Keratinocyte (primary cell): ENCODE data around the gene NKRF. TPM values are rescaled to one million over a fixed set of nuclear protein-coding genes. Genes with fewer than 3 reads are reported as not detected.

Experiments
- DNase-seq: peaks from one replicate; pipeline ENCODE4 v3.0.0-alpha.2; 2011; ENCODE audit warnings: low read depth, missing footprints, low spot score
- FAIRE-seq: peaks from 2 replicates; lab custom pipeline; 2011; peaks lifted over from hg19 to GRCh38; lab: Jason Lieb, UNC
- H2AFZ ChIP-seq: 2 replicates; pipeline ENCODE4 v1.6.0; 2012; ENCODE audit warnings: low read length, control low read depth, inconsistent platforms; ENCODE audit not compliant: control insufficient read depth
- H3K27ac ChIP-seq: 2 replicates; pipeline ENCODE4 v1.5.1; 2011; ENCODE audit warnings: low read length; ENCODE audit not compliant: control insufficient read depth, insufficient read depth
- H3K27me3 ChIP-seq: 3 replicates; pipeline ENCODE4 v1.6.0; 2011; ENCODE audit warnings: low read length; ENCODE audit not compliant: control insufficient read depth, insufficient read depth; ENCODE audit errors: extremely low read depth
- H3K36me3 ChIP-seq, 2 experiments: 2 replicates in 1 of 2; 3 replicates in 1 of 2; pipeline ENCODE4 v1.5.1; 2011; ENCODE audit warnings: low read length in 2 of 2, mild to moderate bottlenecking in 1 of 2; ENCODE audit not compliant: control insufficient read depth in 2 of 2, insufficient read depth in 2 of 2; ENCODE audit errors: extremely low read depth in 1 of 2
- H3K4me1 ChIP-seq: 3 replicates; pipeline ENCODE4 v1.5.1; 2011; ENCODE audit warnings: low read length; ENCODE audit not compliant: control insufficient read depth, insufficient read depth; ENCODE audit errors: extremely low read depth
- H3K4me2 ChIP-seq: 3 replicates; pipeline ENCODE4 v1.6.0; 2011; ENCODE audit warnings: low read depth, low read length; ENCODE audit not compliant: control insufficient read depth, insufficient read depth; ENCODE audit errors: extremely low read depth
- H3K4me3 ChIP-seq, 3 experiments: fragments of 200-600 bp in 1 of 3; sonication (generic) in 1 of 3; 2 replicates in 2 of 3; 3 replicates in 1 of 3; pipeline ENCODE4 v1.5.1; 2011 to 2016; ENCODE audit warnings: low read length in 3 of 3, mild to moderate bottlenecking in 3 of 3, control low read depth in 2 of 3, inconsistent platforms in 1 of 3, low read depth in 1 of 3, mixed read lengths in 1 of 3, mixed run types in 1 of 3, moderate library complexity in 1 of 3; ENCODE audit not compliant: control insufficient read depth in 2 of 3, insufficient read depth in 2 of 3; ENCODE audit errors: extremely low read depth in 1 of 3
- H3K79me2 ChIP-seq: 2 replicates; pipeline ENCODE4 v1.6.0; 2012; ENCODE audit warnings: low read length; ENCODE audit not compliant: control insufficient read depth, insufficient read depth
- H3K9ac ChIP-seq: 3 replicates; pipeline ENCODE4 v1.6.0; 2011; ENCODE audit warnings: low read length; ENCODE audit not compliant: control insufficient read depth, insufficient read depth; ENCODE audit errors: extremely low read depth
- H3K9me1 ChIP-seq: 3 replicates; pipeline ENCODE4 v1.6.0; 2011; ENCODE audit warnings: low read length; ENCODE audit not compliant: control insufficient read depth, insufficient read depth; ENCODE audit errors: extremely low read depth
- H3K9me3 ChIP-seq: 2 replicates; pipeline ENCODE4 v1.5.1; 2012; ENCODE audit warnings: low read depth, low read length; ENCODE audit not compliant: control insufficient read depth
- H4K20me1 ChIP-seq: 3 replicates; pipeline ENCODE4 v1.6.0; 2011; ENCODE audit warnings: low read length; ENCODE audit not compliant: control insufficient read depth, insufficient read depth; ENCODE audit errors: extremely low read depth
- CTCF ChIP-seq, 3 experiments: IDR thresholded peaks in 1 of 3; conservative IDR thresholded peaks in 1 of 3; optimal IDR thresholded peaks in 1 of 3; 2 replicates in 2 of 3; 3 replicates in 1 of 3; pipeline versions ENCODE3 to v1.5.1; 2011; ENCODE audit warnings: low read length in 3 of 3, mild to moderate bottlenecking in 3 of 3, moderate library complexity in 2 of 3, control low read depth in 1 of 3, inconsistent platforms in 1 of 3; ENCODE audit not compliant: insufficient read depth in 2 of 3; ENCODE audit errors: extremely low read depth in 1 of 3
- EZH2 ChIP-seq: IDR thresholded peaks from one replicate; pipeline ENCODE4 v1.6.1; 2012; ENCODE audit warnings: inconsistent platforms, mild to moderate bottlenecking, low read length, moderate library complexity
- dilution Hi-C: fragments of 300-500 bp; cut with MboI; formaldehyde crosslinking; loops from one replicate; pipeline ENCODE4 v1.7.0; 2020; ENCODE audit warnings: low sequenced_read_pairs; ENCODE audit not compliant: extremely low pct_ligation_motif_present
- polyA plus RNA-seq, 5 experiments: library from polyadenylated mRNA; depleted of rRNA in 3 of 5; stranded (reverse) in 3 of 5; stranded (forward) in 1 of 5; unstranded in 1 of 5; fragments of >200 nt; gene quantifications; 1 replicate in 1 of 5; 2 replicates in 3 of 5; 3 replicates in 1 of 5; pipeline versions ENCODE4 v1.2.1 to v1.2.3, GENCODE V29; 2011 to 2012; ENCODE audit warnings: missing spikeins in 2 of 5, low read depth in 1 of 5, low replicate concordance in 1 of 5

NKRF gene
- polyA plus RNA-seq, 1 donor (not counting 4 experiments of a cell fraction or from before 2014, with no cell fraction given) = 11.0 TPM

GRCh38 chrX:119617517-119618164 is 11.4 kb upstream of the NKRF start:
- dilution Hi-C loops = no loop called here
- H3K9me3 ChIP-seq = no peaks in the 10 kb centered on the region
- no peaks in the 10 kb centered on the region for H4K20me1 ChIP-seq
- H3K9ac ChIP-seq = no peak overlapping the region
- H3K36me3 ChIP-seq = no peaks in the 10 kb centered on the region
- H3K4me1 ChIP-seq = no peaks in the 10 kb centered on the region
- H2AFZ ChIP-seq = no peak overlapping the region
- no peak overlapping the region for H3K4me3 ChIP-seq
- no peak overlapping the region for H3K27ac ChIP-seq
- FAIRE-seq (no peak), DNase-seq (no peak)
- TF ChIP-seq EZH2 = no peak
- no peak for TF ChIP-seq CTCF (optimal IDR thresholded peaks at IDR 0.05 in 1 of 3, IDR thresholded peaks at IDR 0.05 in 1 of 3, conservative IDR thresholded peaks at IDR 0.05 in 1 of 3; ENCODE audit: extremely low read depth in 1 of 3, insufficient read depth in 2 of 3, low read length in 3 of 3)
- H3K27me3 ChIP-seq = no peaks in the 10 kb centered on the region
- no peak overlapping the region for H3K4me2 ChIP-seq
- H3K9me1 ChIP-seq = no peaks in the 10 kb centered on the region
- H3K79me2 ChIP-seq = no peaks in the 10 kb centered on the region

- no peaks in the 10 kb centered on the region for H3K27me3 ChIP-seq
- H3K36me3 ChIP-seq = no peaks in the 10 kb centered on the region
- no peaks in the 10 kb centered on the region for H4K20me1 ChIP-seq
- no peak for DNase-seq
- no peak overlapping the region for H3K4me3 ChIP-seq
- no peaks in the 10 kb centered on the region for H3K9me1 ChIP-seq
- no peak overlapping the region for H2AFZ ChIP-seq
- H3K4me2 ChIP-seq = no peak overlapping the region
- no peak overlapping the region for H3K27ac ChIP-seq
- H3K4me1 ChIP-seq = no peaks in the 10 kb centered on the region
- TF ChIP-seq EZH2 = no peak
- TF ChIP-seq CTCF (optimal IDR thresholded peaks at IDR 0.05 in 1 of 3, IDR thresholded peaks at IDR 0.05 in 1 of 3, conservative IDR thresholded peaks at IDR 0.05 in 1 of 3; ENCODE audit: extremely low read depth in 1 of 3, insufficient read depth in 2 of 3, low read length in 3 of 3) = no peak
- dilution Hi-C loops = no loop called here
- H3K9ac ChIP-seq = no peak overlapping the region
- FAIRE-seq = no peak
- no peaks in the 10 kb centered on the region for H3K9me3 ChIP-seq
- no peaks in the 10 kb centered on the region for H3K79me2 ChIP-seq
Measured at GRCh38 chrX:119614776-119615175, 8.6 kb upstream of the NKRF start.
